HL-60 (cell line): ENCODE results near the gene PARS2.
"Not testable (repeated sequence)": the region's sequence is repeated elsewhere in the genome, so short reads cannot be mapped to it uniquely, and the experiment has no call there.

Experiments
- CTCF ChIP-seq: IDR thresholded peaks from one replicate; pipeline ENCODE4 v1.5.1; 2011; ENCODE audit warnings: low read length, control low read depth, inconsistent platforms; ENCODE audit not compliant: insufficient read depth
- REST ChIP-seq: IDR thresholded peaks from 2 replicates; pipeline ENCODE4 v1.6.1; 2012; ENCODE audit warnings: low read depth; ENCODE audit not compliant: insufficient replicate concordance

- TF ChIP-seq CTCF, REST: not testable (repeated sequence)
Observed at GRCh38 chr1:54775828-54776721, 11.8 kb upstream of the PARS2 start.
